SK-N-MC (cell line): ENCODE measurements around the gene DBN1.

Source experiments
- EZH2 ChIP-seq: fragments of 200-600 bp; sonication (generic); IDR thresholded peaks from one replicate; pipeline ENCODE4 v1.6.1; 2017; ENCODE audit warnings: antibody characterized with exemption
- FOXP2 ChIP-seq: optimal IDR thresholded peaks from 2 replicates; pipeline ENCODE3; 2011; ENCODE audit warnings: mild to moderate bottlenecking, moderate library complexity; ENCODE audit not compliant: insufficient read depth; ENCODE audit errors: extremely low read length, control extremely low read depth
- POLR2AphosphoS5 ChIP-seq: IDR thresholded peaks from 2 replicates; pipeline ENCODE4 v1.6.1; 2012; ENCODE audit warnings: mild to moderate bottlenecking, low read depth, low read length, borderline replicate concordance

DNA sequence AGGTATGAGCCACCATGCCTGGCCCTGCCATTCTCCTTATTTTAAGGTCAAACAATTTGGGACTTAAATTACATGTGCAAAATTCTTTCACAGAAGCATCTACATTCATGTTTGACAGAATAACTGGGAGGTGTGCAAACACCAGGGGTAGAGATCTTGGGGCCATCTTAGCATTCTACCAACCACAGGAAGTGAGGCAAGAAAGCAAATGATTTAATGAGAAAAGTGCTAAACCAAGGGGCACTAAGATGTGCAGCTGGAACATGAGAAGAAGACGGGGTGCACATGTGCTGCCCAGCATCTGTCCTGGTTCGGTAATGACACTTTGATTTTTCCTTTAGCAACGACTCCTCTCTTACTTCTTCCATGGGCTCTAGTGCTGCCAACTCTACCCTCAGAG lies 62.9 kb downstream of the DBN1 start:
- TF ChIP-seq POLR2AphosphoS5, result no peak
- TF ChIP-seq EZH2, result no peak
- TF ChIP-seq FOXP2, result no peak
